Measurements from ENCODE around the gene SMYD3.

DNA sequence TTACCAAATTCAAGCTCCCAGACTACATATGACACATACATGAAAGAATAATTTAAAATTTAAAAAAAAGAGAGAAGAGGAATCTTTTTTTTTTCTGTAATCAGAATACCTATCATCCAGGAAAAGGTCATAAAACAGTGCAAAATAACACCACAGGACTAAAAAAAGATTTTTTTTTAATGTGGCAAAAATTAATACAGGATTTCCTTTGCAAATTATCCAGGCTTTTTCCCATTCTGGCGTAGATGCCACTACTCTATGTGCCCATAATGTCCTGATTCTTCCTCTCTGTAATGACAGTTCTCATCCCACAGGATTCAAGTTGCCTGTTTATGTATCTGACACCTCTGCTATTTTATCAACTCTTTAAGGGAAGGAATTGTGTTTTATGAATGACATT lies 429.6 kb downstream of the SMYD3 start:
- TF ChIP-seq, protein P1, sequence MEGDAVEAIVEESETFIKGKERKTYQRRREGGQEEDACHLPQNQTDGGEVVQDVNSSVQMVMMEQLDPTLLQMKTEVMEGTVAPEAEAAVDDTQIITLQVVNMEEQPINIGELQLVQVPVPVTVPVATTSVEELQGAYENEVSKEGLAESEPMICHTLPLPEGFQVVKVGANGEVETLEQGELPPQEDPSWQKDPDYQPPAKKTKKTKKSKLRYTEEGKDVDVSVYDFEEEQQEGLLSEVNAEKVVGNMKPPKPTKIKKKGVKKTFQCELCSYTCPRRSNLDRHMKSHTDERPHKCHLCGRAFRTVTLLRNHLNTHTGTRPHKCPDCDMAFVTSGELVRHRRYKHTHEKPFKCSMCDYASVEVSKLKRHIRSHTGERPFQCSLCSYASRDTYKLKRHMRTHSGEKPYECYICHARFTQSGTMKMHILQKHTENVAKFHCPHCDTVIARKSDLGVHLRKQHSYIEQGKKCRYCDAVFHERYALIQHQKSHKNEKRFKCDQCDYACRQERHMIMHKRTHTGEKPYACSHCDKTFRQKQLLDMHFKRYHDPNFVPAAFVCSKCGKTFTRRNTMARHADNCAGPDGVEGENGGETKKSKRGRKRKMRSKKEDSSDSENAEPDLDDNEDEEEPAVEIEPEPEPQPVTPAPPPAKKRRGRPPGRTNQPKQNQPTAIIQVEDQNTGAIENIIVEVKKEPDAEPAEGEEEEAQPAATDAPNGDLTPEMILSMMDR (conservative IDR thresholded peaks at IDR 0.05) = no peak
- TF ChIP-seq EZH2 (IDR thresholded peaks at IDR 0.05; ENCODE audit: low read depth) = no peak
